PC-3 (cell line): ENCODE measurements around the gene MAS1L. TPM values are rescaled to one million over a fixed set of nuclear protein-coding genes. Genes with fewer than 3 reads are reported as not detected.

Experiments used
- ATAC-seq: fragments of 200-7000 bp; cut with Tn5 transposase; 2 replicates; pipeline ENCODE4 v1.9.1; 2020; ENCODE audit warnings: mild to moderate bottlenecking, moderate library complexity
- BruUV-seq: library from RNA; stranded (reverse); fragments of 400-500 nt; replicated peaks from 2 replicates; lab custom pipeline; 2021; lab: Mats Ljungman, UMichigan
- CTCF ChIA-PET: fragments of 300-600 bp; sonication (Branson Sonifier 250); formaldehyde crosslinking; loops from one replicate; lab custom pipeline; 2022; ENCODE audit warnings: antibody characterized with exemption; lab: Charles Lee
- POLR2A ChIA-PET: fragments of 300-600 bp; sonication (Branson Sonifier 250); formaldehyde crosslinking; loops from one replicate; lab custom pipeline; 2022; ENCODE audit warnings: antibody characterized with exemption; ENCODE audit not compliant: unreplicated experiment; lab: Charles Lee
- DNase-seq: peaks from one replicate; pipeline ENCODE4 v3.0.0-alpha.2; 2015
- H2AFZ ChIP-seq: fragments of 300-600 bp; sonication (generic); 2 replicates; pipeline ENCODE4 v1.6.0; 2016; ENCODE audit warnings: antibody characterized with exemption, low read length
- H3F3A ChIP-seq: fragments of 300-600 bp; sonication (generic); one replicate; pipeline ENCODE4 v1.6.0; 2017; ENCODE audit warnings: antibody characterized with exemption, low read length, control low read depth, mild to moderate bottlenecking; ENCODE audit not compliant: unreplicated experiment
- H3K27ac ChIP-seq: fragments of 300-600 bp; sonication (generic); 2 replicates; pipeline ENCODE4 v1.5.1; 2016; ENCODE audit warnings: mild to moderate bottlenecking, low read length
- H3K27me3 ChIP-seq: fragments of 300-600 bp; sonication (generic); 2 replicates; pipeline ENCODE4 v1.6.1; 2016; ENCODE audit warnings: low read length, mixed read lengths
- H3K36me3 ChIP-seq: fragments of 300-600 bp; sonication (generic); 2 replicates; pipeline ENCODE4 v1.6.1; 2016; ENCODE audit warnings: low read depth, mixed run types, low read length, mixed read lengths
- H3K4me1 ChIP-seq: fragments of 300-600 bp; sonication (generic); 2 replicates; pipeline ENCODE4 v1.5.1; 2016; ENCODE audit warnings: low read length; ENCODE audit not compliant: insufficient read depth
- H3K4me2 ChIP-seq: fragments of 300-600 bp; sonication (generic); 2 replicates; pipeline ENCODE4 v1.6.0; 2016; ENCODE audit warnings: low read length
- H3K4me3 ChIP-seq: fragments of 300-600 bp; sonication (generic); 2 replicates; pipeline ENCODE4 v1.5.1; 2016; ENCODE audit warnings: mild to moderate bottlenecking, low read length, mixed read lengths
- H3K79me2 ChIP-seq: fragments of 300-600 bp; sonication (generic); 2 replicates; pipeline ENCODE4 v1.6.1; 2017; ENCODE audit warnings: low read length, mixed read lengths
- H3K9ac ChIP-seq: fragments of 300-600 bp; sonication (generic); 2 replicates; pipeline ENCODE4 v1.6.0; 2016; ENCODE audit warnings: mild to moderate bottlenecking, low read length
- H3K9me2 ChIP-seq: fragments of 300-600 bp; sonication (generic); replicated peaks from 2 replicates; pipeline ENCODE4 v1.6.1; 2016; ENCODE audit warnings: mixed run types, low read length, mixed read lengths
- H3K9me3 ChIP-seq: fragments of 300-600 bp; sonication (generic); 2 replicates; pipeline ENCODE4 v1.6.1; 2016; ENCODE audit warnings: low read length, mixed read lengths
- H4K20me1 ChIP-seq: fragments of 300-600 bp; sonication (generic); 2 replicates; pipeline ENCODE4 v1.6.1; 2016; ENCODE audit warnings: low read length, mixed read lengths
- EZH2 ChIP-seq: fragments of 300-600 bp; sonication (generic); IDR thresholded peaks from one replicate; pipeline ENCODE4 v1.6.1; 2017; ENCODE audit warnings: antibody characterized with exemption, mild to moderate bottlenecking, low read length; ENCODE audit not compliant: unreplicated experiment
- EZH2phosphoT487 ChIP-seq: fragments of 300-600 bp; sonication (generic); IDR thresholded peaks from 2 replicates; pipeline ENCODE4 v1.6.1; 2018; ENCODE audit warnings: mild to moderate bottlenecking, antibody characterized with exemption, low read length, borderline replicate concordance
- intact Hi-C: fragments of 100-400 bp; cut with micrococcal nuclease; formaldehyde crosslinking; loops from 2 replicates; pipeline ENCODE4 v1.9.0; 2023
- total RNA-seq: library from RNA; depleted of rRNA; stranded (reverse); fragments of >200 nt; gene quantifications from 2 replicates; pipeline ENCODE4 v1.2.3, GENCODE V29; 2014
- TF ChIP-seq, protein P1 (sequence below): fragments of 300-600 bp; sonication (generic); conservative IDR thresholded peaks from 2 replicates; pipeline ENCODE4 v1.5.1; 2017; ENCODE audit warnings: antibody characterized with exemption, low read depth, mild to moderate bottlenecking, low read length

The MAS1L gene
- total RNA-seq, 1 experiment from 2014 or later: not detected

GRCh38 chr6:29461021-29461814 is 26.5 kb downstream of the MAS1L start:
- Histone ChIP-seq H2AFZ (no peak overlapping the region), H4K20me1 (no peaks in the 10 kb centered on the region), H3K9me3 (no peaks in the 10 kb centered on the region), H3K27ac (no peak overlapping the region), H3K79me2 (no peaks in the 10 kb centered on the region), H3F3A (no peaks in the 10 kb centered on the region), H3K9ac (no peak overlapping the region), H3K4me2 (no peak overlapping the region), H3K27me3 (peaks cover 40% of the 10 kb centered on the region), H3K4me3 (no peak overlapping the region), H3K4me1 (peaks cover 16% of the 10 kb centered on the region), H3K9me2 (no peaks in the 10 kb centered on the region), H3K36me3 (no peaks in the 10 kb centered on the region)
- no TSS peak for BruUV-seq
- no peak for DNase-seq
- TF ChIP-seq, protein P1, sequence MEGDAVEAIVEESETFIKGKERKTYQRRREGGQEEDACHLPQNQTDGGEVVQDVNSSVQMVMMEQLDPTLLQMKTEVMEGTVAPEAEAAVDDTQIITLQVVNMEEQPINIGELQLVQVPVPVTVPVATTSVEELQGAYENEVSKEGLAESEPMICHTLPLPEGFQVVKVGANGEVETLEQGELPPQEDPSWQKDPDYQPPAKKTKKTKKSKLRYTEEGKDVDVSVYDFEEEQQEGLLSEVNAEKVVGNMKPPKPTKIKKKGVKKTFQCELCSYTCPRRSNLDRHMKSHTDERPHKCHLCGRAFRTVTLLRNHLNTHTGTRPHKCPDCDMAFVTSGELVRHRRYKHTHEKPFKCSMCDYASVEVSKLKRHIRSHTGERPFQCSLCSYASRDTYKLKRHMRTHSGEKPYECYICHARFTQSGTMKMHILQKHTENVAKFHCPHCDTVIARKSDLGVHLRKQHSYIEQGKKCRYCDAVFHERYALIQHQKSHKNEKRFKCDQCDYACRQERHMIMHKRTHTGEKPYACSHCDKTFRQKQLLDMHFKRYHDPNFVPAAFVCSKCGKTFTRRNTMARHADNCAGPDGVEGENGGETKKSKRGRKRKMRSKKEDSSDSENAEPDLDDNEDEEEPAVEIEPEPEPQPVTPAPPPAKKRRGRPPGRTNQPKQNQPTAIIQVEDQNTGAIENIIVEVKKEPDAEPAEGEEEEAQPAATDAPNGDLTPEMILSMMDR: no peak
- intact Hi-C loops: no loop called here
- ATAC-seq: no peak
- CTCF ChIA-PET: no interaction called here
- POLR2A ChIA-PET: no interaction called here

- H3K4me2 ChIP-seq: no peak within 1 kb of the TSS
- H3K27me3 ChIP-seq: peaks cover 44% of the 10 kb centered on the region
- POLR2A ChIA-PET: no interaction called here
- no peaks in the 10 kb centered on the region for H3K9me2 ChIP-seq
- H3K79me2 ChIP-seq: no peaks in the 10 kb centered on the region
- no peak within 1 kb of the TSS for H3K9ac ChIP-seq
- BruUV-seq: no TSS peak
- TF ChIP-seq EZH2phosphoT487 (no peak), EZH2 (no peak)
- TF ChIP-seq, protein P1: no peak
- DNase-seq (no peak), ATAC-seq (no peak)
- CTCF ChIA-PET: no interaction called here
- no peaks in the 10 kb centered on the region for H3K4me1 ChIP-seq
- H3K27ac ChIP-seq: no peak within 1 kb of the TSS
- intact Hi-C loops: no loop called here
- H4K20me1 ChIP-seq: no peaks in the 10 kb centered on the region
- no peaks in the 10 kb centered on the region for H3F3A ChIP-seq
- H3K36me3 ChIP-seq: no peaks in the 10 kb centered on the region
- no peak within 1 kb of the TSS for H3K4me3 ChIP-seq
- H3K9me3 ChIP-seq: no peaks in the 10 kb centered on the region
- no peak within 1 kb of the TSS for H2AFZ ChIP-seq
Measured at GRCh38 chr6:29456971-29457370, 30.8 kb downstream of the MAS1L start, which contains the start of the genes OR11A1 and OR2H1. TSS of gene OR11A1 (minus strand) at chr6:29457071. CDS start at chr6:29427641, 29,430 bp downstream. TSS of gene OR2H1 (plus strand) at chr6:29457155. CDS start at chr6:29461770, 4,615 bp downstream.

DNA sequence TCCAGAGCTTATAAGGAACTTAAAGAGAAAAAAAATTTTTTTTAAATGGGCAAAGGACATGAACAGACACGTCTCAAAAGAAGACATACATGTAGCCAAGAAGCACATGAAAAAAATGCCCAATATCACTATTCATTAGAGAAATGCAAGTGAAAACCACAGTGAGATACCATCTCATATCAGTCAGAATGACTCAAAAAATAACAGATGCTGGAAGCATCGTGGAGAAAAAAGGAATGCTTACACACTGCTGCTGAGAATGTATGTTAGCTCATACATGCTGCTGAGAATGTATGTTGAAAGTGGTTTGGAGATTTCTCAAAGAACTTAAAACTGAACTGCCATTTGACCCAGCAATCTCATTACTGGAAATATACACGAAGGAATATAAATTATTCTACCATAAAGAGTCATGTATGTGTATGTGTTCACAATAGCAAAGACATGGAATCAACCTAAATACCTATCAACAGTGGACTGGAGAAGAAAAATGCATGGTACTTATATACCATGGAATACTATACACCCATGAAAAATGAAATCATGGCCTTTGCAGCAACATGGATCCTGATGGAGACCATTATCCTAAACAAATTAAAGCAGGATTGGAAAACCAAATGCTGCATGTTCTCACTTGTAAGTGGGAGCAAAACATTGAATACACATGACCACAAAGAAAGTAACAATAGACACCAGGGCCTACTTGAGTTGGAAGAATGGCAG is 36.1 kb downstream of the MAS1L start:
- Histone ChIP-seq H3K36me3 (no peaks in the 10 kb centered on the region), H3K4me1 (no peaks in the 10 kb centered on the region), H3K9me2 (no peaks in the 10 kb centered on the region), H3K4me3 (no peak overlapping the region), H4K20me1 (no peaks in the 10 kb centered on the region), H3F3A (no peaks in the 10 kb centered on the region), H2AFZ (no peak overlapping the region), H3K27ac (no peak overlapping the region), H3K4me2 (no peak overlapping the region), H3K9ac (no peak overlapping the region), H3K27me3 (peaks cover 28% of the 10 kb centered on the region), H3K9me3 (no peaks in the 10 kb centered on the region), H3K79me2 (no peaks in the 10 kb centered on the region)
- BruUV-seq: no TSS peak
- TF ChIP-seq, protein P1: no peak
- TF ChIP-seq EZH2phosphoT487: no peak
- TF ChIP-seq EZH2: no peak
- no peak for DNase-seq
- intact Hi-C loops: no loop called here
- ChIA-PET POLR2A (no interaction called here), CTCF (no interaction called here)
- ATAC-seq: no peak
